Kidney (tissue), 14 donors: ENCODE results near the gene IQCM. TPM values are rescaled to one million over a fixed set of nuclear protein-coding genes. Genes with fewer than 3 reads are reported as not detected.

Experiments
- DNase-seq, 5 donors: peaks; one replicate each; pipeline ENCODE4 v3.0.0-alpha.2; 2013 to 2020
- FAIRE-seq: peaks from 2 replicates; lab custom pipeline; 2012; peaks lifted over from hg19 to GRCh38; lab: Jason Lieb, UNC
- H3K27ac ChIP-seq, 2 donors: one replicate each; pipeline ENCODE4 v1.7.0; 2013; ENCODE audit warnings: low read depth in 2 of 2, low read length in 2 of 2, inconsistent platforms in 1 of 2
- H3K27me3 ChIP-seq: one replicate; pipeline ENCODE4 v1.7.1; 2013; ENCODE audit warnings: low read length, inconsistent platforms; ENCODE audit not compliant: control insufficient read depth, insufficient read depth
- H3K36me3 ChIP-seq, 3 donors: one replicate each; pipeline versions ENCODE4 v1.7.0 to v1.7.1; 2013; ENCODE audit warnings: low read length in 3 of 3, control low read depth in 1 of 3, inconsistent platforms in 1 of 3; ENCODE audit not compliant: insufficient read depth in 3 of 3, control insufficient read depth in 2 of 3
- H3K4me1 ChIP-seq, 3 donors: one replicate each; pipeline versions ENCODE4 v1.7.0 to v1.7.1; 2013; ENCODE audit warnings: low read length in 3 of 3, inconsistent platforms in 1 of 3, low read depth in 1 of 3; ENCODE audit not compliant: control insufficient read depth in 2 of 3, insufficient read depth in 2 of 3
- H3K4me3 ChIP-seq, 3 donors: one replicate each; pipeline versions ENCODE4 v1.7.0 to v1.8.1; 2013; ENCODE audit warnings: low read length in 3 of 3, control low read depth in 1 of 3, inconsistent platforms in 1 of 3
- H3K9ac ChIP-seq, 3 donors: one replicate each; pipeline versions ENCODE4 v1.7.0 to v1.7.1; 2013; ENCODE audit warnings: low read length in 3 of 3, control low read depth in 1 of 3, inconsistent platforms in 1 of 3
- H3K9me3 ChIP-seq, 3 donors: one replicate each; pipeline versions ENCODE4 v1.7.0 to v1.7.1; 2013; ENCODE audit warnings: low read length in 3 of 3, control low read depth in 1 of 3, inconsistent platforms in 1 of 3; ENCODE audit not compliant: control insufficient read depth in 2 of 3, insufficient read depth in 1 of 3
- intact Hi-C: fragments of 100-400 bp; cut with DNase I; formaldehyde crosslinking; loops from one replicate; pipeline ENCODE4 v1.11.1; 2022
- polyA plus RNA-seq: library from polyadenylated mRNA; stranded (reverse); fragments of 350-450 nt; fragmentation: Illumina TruSeq; extraction: RNeasy Lipid Tissue Mini Kit (QIAGEN cat#74804); gene quantifications from one replicate; pipeline ENCODE4 v1.2.3, GENCODE V29; 2014; ENCODE audit warnings: low read depth, low replicate concordance; ENCODE audit not compliant: insufficient read depth
- total RNA-seq: library from RNA; stranded (reverse); fragmentation: NEBNext Ultra II Directional; extraction: Animal tissue kit (Norgen Biotek cat#: 25700); gene quantifications from one replicate; pipeline ENCODE4 v1.2.1, GENCODE V29; 2021
- TF ChIP-seq, protein P1 (sequence below): IDR thresholded peaks from 3 replicates; pipeline ENCODE4 v1.5.1; 2012; ENCODE audit warnings: mild to moderate bottlenecking, moderate library complexity, borderline replicate concordance; ENCODE audit not compliant: insufficient read depth; ENCODE audit errors: extremely low read depth
- donor health status: control.
- donor health status: control.
- donor health status: control.
- donor health status: control.
- donor health status: control.
- donor health status: DM: yes; HTN: yes; CAD: no.
- donor health status: Normal renal cell carcinoma (clear cell type).

Gene IQCM
- total and polyA plus RNA-seq, 2 donors from 2014 or later = not detected

DNA sequence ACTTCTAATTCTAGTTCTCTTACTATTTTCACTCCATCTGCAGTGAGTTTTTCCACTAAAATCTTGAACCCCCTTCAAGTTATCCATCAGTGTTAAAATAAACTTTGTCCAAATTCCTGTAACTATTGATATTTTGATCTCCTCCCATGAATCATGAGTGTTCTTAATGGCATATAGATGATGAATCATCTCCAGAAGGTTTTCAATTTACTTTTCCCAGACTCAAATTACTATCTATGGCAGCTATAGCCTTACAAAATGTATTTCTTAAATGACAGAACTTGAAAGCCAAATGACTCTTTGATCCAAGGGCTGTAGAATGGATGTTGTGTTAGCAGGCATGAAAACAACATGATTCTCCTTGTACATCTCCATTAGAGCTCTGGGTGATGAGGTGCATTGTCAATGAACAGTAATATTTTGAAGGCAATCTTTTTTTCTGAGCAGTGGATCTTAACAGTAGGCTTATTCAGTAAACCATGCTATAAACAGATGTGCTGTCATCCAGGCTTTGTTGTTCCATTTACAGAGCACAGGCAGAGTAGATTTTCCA is 16.1 kb upstream of the IQCM start:
- intact Hi-C loops = no loop called here
- Histone ChIP-seq H3K9me3 (no peaks in the 10 kb centered on the region), H3K27me3 (no peaks in the 10 kb centered on the region), H3K36me3 (no peaks in the 10 kb centered on the region), H3K27ac (no peak overlapping the region), H3K4me1 (no peaks in the 10 kb centered on the region), H3K9ac (no peak overlapping the region), H3K4me3 (no peak overlapping the region)
- DNase-seq (no peak), FAIRE-seq (no peak)
- TF ChIP-seq, protein P1, sequence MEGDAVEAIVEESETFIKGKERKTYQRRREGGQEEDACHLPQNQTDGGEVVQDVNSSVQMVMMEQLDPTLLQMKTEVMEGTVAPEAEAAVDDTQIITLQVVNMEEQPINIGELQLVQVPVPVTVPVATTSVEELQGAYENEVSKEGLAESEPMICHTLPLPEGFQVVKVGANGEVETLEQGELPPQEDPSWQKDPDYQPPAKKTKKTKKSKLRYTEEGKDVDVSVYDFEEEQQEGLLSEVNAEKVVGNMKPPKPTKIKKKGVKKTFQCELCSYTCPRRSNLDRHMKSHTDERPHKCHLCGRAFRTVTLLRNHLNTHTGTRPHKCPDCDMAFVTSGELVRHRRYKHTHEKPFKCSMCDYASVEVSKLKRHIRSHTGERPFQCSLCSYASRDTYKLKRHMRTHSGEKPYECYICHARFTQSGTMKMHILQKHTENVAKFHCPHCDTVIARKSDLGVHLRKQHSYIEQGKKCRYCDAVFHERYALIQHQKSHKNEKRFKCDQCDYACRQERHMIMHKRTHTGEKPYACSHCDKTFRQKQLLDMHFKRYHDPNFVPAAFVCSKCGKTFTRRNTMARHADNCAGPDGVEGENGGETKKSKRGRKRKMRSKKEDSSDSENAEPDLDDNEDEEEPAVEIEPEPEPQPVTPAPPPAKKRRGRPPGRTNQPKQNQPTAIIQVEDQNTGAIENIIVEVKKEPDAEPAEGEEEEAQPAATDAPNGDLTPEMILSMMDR = no peak

DNA sequence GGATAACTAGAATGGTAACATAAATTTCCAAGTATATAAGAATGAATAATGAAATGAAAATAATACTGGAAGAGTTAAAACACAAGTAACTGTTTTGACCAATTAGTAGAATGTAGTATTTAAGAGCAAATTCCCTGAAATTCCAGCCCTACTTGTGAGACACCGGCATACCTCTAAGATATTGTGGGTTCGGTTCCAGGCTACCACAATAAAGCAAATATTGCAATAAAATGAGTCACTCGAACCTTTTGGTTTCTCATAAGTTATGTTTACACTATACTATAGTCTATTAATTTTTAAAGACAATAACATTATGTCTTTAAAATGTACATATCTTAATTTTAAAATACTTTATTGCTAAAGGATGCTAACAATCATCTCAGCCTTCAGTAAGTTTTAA is 15.2 kb upstream of the IQCM start:
- FAIRE-seq (no peak), DNase-seq (no peak)
- intact Hi-C loops = no loop called here
- no peaks in the 10 kb centered on the region for H3K36me3 ChIP-seq
- no peak overlapping the region for H3K4me3 ChIP-seq
- H3K27ac ChIP-seq = no peak overlapping the region
- TF ChIP-seq, protein P1 = no peak
- no peaks in the 10 kb centered on the region for H3K9me3 ChIP-seq
- H3K4me1 ChIP-seq = no peaks in the 10 kb centered on the region
- no peak overlapping the region for H3K9ac ChIP-seq
- H3K27me3 ChIP-seq = no peaks in the 10 kb centered on the region

DNA sequence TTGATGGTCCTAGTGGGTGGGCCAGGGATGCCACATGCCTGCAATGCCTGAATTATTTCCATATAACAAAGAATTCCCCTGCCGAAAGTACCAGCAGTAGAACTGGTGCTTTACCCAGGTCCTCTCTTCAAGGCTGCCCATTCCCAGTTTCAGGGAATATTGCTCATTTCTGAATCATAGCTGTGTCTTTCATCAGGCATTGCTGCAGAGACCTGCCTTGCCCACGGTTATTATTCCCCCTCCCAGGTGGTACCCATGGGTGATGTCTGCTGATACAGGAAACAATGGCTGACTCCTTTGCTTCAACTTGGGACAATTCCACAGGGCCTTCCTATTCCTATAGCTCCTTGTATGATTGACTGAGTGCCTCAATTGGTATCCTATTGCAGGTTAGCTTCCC is 9.7 kb upstream of the IQCM start:
- intact Hi-C loops = no loop called here
- no peaks in the 10 kb centered on the region for H3K9me3 ChIP-seq
- TF ChIP-seq, protein P1 = no peak
- no peaks in the 10 kb centered on the region for H3K4me1 ChIP-seq
- no peak for DNase-seq
- no peaks in the 10 kb centered on the region for H3K36me3 ChIP-seq
- FAIRE-seq = no peak
- H3K27me3 ChIP-seq = no peaks in the 10 kb centered on the region
- H3K9ac ChIP-seq = no peak overlapping the region
- no peak overlapping the region for H3K27ac ChIP-seq
- no peak overlapping the region for H3K4me3 ChIP-seq

DNA sequence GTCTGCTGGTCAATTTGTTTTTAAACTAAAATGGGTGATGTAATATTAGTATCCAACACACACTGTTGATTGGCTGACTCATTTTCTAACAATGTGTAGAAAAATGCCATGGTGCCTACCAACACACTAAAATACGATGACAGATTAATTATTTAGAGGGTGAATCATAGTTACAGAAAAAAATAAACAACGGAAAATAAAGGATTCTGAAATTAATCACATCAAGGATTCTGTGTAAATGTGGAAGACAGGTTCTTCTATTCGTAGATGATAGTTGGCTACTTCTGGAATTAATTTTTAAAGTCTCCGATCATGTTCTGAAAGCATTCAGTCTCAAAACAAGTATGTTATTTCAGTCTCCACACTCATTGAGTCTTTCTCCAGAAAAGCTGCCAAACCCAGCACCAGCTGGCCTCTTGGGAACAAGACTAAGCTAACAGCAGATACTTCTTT is 8.2 kb upstream of the IQCM start:
- no peaks in the 10 kb centered on the region for H3K27me3 ChIP-seq
- no peaks in the 10 kb centered on the region for H3K9me3 ChIP-seq
- H3K4me3 ChIP-seq = no peak overlapping the region
- H3K9ac ChIP-seq = no peak overlapping the region
- intact Hi-C loops = no loop called here
- FAIRE-seq (no peak), DNase-seq (no peak)
- H3K4me1 ChIP-seq = no peaks in the 10 kb centered on the region
- H3K36me3 ChIP-seq = no peaks in the 10 kb centered on the region
- TF ChIP-seq, protein P1 = no peak
- H3K27ac ChIP-seq = no peak overlapping the region
